GM21576 (cell line): ENCODE data around the gene GRN.
"Not testable (repeated sequence)": the region's sequence is repeated elsewhere in the genome, so short reads cannot be mapped to it uniquely, and the experiment has no call there.

Experiments used
- ATAC-seq: cut with Tn5 transposase; IDR thresholded peaks from one replicate; pipeline ENCODE4 v1.9.1; 2021; ENCODE audit warnings: mild to moderate bottlenecking, moderate library complexity; ENCODE audit not compliant: unreplicated experiment

GRN gene

DNA sequence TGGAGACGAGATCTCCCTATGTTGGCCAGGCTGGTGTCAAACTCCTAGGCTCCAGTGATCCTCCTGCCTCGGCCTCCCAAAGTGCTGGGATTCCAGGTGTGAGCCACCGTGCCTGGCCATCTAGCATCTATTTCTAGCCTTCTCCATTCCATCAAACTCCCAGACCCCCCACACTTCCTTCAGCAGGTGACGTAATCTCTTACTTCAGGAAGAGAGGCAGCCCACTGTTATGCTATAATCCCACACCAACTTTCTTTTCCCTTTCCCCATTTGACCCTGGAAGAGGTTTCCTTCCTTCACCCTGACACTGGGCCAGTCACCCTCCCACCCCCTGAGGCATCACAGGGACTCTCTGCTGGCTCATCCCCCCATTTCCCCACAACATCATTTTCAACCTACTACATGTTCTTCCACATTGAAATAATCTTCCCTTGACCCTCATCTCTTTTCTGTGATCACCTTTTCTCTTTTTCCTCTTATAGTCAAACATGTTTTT is 36.8 kb downstream of the GRN start:
- ATAC-seq: no peak

DNA sequence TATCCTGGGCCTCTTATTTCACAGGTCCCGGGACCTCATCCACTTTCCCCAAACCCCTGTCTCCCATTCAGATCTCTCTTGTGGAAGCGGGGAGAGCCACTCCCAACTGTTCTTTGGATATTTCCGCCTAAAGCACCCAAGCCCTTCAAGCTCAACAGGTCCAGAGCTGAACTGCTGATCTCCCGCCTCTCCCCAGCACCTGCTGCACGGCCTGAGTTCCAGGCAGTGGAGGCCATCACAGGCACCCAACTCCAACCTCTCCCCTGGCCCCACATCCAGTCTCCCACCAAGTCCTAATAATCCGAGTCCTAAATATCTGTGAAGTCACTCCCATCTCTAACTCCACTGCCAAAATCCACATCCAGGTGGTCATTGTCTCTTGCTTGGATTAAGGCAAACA is 37.8 kb downstream of the GRN start:
- no peak for ATAC-seq

- no peak for ATAC-seq
These were observed 38.3 kb downstream of the GRN start for GRCh38 chr17:44383363-44383762.

DNA sequence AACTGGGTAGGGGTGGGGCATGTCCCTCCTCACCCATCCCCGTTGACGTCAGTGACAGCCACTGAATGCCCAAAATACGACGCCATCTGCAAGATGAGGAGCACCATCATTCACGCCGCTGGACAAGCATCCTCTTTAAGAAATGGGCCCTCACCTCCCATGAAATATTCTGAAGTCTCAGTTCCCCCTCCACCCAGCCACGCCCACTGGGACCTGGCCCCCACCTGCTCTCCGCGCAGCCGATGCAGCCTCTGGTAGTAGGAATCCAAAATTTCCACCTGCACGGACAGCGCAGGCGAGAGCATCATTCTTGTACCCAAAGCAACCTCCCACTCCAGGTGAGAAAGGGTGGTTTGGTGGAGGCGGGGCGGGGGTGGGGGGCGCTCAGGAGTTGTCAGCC is 38.8 kb downstream of the GRN start:
- ATAC-seq: no peak

- ATAC-seq: no peak
These were observed 39.2 kb downstream of the GRN start for GRCh38 chr17:44384281-44384822.

- ATAC-seq: peak; percentile 13
These were observed 39.8 kb downstream of the GRN start for GRCh38 chr17:44384823-44385286.

DNA sequence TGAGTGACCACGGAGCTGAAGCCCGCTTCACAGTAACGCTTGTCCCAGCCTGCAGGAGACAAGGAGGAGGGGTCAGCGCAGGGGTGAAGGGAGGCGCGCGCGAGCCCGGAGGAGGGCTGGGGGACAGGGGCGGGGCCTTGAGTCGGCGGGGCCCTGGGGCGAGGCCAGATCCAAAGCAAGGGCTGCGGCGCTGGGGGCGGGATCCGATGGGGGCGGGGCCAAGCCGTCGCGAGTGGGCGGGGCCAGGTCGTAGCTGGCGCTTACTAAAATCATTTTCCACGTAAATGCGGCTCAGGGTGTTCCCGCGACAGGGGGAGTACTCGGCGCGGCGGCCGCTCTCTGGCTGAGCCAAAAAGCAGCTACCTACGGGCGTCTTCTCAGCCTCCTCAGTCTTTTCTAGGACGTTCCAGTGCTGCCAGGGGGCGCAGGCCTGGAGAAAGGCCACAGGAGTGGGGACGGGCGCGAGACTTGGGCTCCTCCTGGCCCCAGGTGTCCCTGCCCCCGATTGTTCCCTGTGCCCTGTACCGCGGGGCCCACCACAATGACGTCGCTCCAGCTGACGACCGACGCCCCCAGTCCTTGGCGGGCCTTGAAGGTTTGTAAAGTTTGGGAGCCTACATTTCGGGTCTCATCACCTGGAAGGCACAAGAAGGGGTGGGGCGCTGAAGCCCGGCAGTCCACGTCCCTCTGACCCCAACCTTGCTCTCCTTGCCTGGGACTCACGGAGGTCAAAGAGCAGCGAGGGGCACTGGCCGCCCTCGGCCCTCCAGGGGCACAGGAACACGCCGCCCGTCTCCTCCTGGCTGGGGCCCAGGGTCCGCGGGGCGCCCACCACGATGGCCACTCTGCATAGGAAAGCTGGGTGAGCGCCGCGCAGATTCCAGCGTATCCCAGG is 40.4 kb downstream of the GRN start:
- ATAC-seq: peak; percentile 56

DNA sequence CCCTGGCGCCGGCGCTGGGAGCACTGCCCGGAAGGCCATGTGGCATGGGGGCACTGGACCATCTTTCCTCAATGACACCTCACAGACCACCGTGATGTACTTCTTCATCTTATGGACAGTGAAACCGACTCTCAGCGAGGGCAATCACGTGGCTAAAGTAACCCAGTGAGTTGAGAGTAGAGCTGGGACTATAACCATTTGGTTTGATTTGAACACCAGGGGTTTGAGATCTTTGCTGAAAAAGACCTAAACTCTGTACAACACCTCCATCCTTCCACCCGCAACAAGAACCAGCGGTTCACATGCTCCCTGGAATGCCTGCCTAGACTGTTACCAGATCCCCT is 41.1 kb downstream of the GRN start:
- no peak for ATAC-seq

DNA sequence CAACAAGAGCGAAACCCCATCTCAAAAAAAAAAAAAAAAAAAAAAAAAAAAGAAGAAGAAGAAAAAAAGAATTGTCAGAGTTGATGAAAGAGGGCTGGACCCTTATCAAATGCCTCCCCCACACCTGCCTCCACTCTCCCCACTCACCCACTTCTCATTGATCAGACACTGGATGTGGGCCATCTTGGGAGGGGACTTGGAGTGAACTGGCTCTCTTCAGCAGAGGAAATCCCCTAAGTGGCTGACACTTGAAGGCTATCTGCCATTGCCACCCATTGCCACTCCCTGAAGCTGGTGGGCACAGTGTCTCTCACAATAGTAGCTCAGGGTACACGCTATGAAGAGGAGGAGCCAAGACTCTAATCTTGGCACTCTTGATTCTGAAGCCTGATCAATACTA is 42.7 kb downstream of the GRN start:
- ATAC-seq: no peak

- ATAC-seq: no peak
These were observed 44.2 kb downstream of the GRN start, which contains the start of gene ITGA2B for GRCh38 chr17:44389281-44389680. Gene ITGA2B (minus strand): TSS chr17:44389649. CDS start chr17:44389473, 176 bp downstream.

GRCh38 chr17:44389723-44390202 is 44.7 kb downstream of the GRN start:
- ATAC-seq: no peak

GRCh38 chr17:44390250-44390870 is 45.3 kb downstream of the GRN start:
- no peak for ATAC-seq

DNA sequence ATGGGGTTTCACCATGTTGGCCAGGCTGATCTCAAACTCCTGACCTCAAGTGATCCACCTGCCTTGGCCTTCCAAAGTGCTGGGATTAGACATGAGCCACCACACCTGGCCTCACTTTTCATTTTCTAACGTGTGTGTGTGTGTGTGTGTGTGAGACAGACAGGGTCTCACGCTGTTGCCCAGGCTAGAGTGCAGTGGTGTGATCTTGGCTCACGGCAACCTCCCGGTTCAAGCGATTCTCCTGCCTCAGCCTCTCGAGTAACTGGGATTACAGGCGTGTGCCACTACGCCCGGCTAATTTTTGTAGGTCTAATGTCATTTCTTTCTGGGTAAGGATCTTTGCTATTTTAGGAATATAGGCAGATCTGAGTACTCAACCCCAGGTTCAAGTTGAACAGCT is 49.0 kb downstream of the GRN start:
- not testable (repeated sequence) for ATAC-seq

- ATAC-seq: no peak
These were observed 49.7 kb downstream of the GRN start for GRCh38 chr17:44394833-44395232.

GRCh38 chr17:44396946-44397345 is 51.8 kb downstream of the GRN start:
- ATAC-seq: no peak

GRCh38 chr17:44397479-44398440 is 52.7 kb downstream of the GRN start:
- no peak for ATAC-seq

GRCh38 chr17:44398692-44399691 is 53.9 kb downstream of the GRN start:
- no peak for ATAC-seq

DNA sequence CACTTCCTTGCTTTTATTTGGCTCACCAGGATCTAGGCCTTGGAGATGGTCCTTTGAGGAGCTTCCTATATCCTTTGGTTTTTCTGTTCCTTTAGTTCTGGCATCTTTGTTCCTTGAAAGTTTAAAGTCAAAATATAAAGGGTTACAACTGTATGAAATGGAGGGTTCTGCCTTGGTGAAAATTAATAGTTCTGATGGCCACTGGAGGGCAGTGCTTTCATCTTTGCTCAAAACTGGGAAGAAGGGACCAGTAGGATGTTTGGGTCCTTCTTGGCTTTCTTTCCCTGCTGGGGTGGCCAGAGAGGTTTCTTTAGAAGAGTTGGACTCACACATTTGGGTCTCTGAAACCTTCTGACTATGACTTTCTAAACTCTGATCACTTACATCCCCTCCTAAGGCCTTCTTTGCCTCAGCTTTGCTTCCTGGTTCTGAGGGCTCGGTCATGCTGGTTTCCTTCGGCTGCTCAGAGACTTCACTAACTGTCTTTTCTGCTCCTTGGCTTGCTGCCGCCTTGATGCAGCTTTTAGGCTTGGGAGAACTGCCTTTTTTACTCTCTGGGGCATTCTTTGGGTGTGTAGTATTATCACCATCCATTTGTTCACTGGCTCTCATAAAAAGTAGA is 55.2 kb downstream of the GRN start:
- ATAC-seq: no peak
